Cardiac fibroblast (primary cell): ENCODE results near the gene FXYD3.
"Not testable (repeated sequence)": the region's sequence is repeated elsewhere in the genome, so short reads cannot be mapped to it uniquely, and the experiment has no call there.

Experiments
- DNase-seq, 2 donors: peaks; one replicate each; pipeline versions ENCODE4 v3.0.0 to v3.0.0-alpha.2; 2010; ENCODE audit warnings: low read depth in 2 of 2
- H3K4me3 ChIP-seq, 2 donors: replicated peaks in 1 of 2; 1 replicate in 1 of 2; 2 replicates in 1 of 2; pipeline ENCODE4 v1.5.1; 2011; ENCODE audit warnings: low read depth in 2 of 2, low read length in 2 of 2, mild to moderate bottlenecking in 2 of 2, moderate library complexity in 1 of 2
- TF ChIP-seq, protein P1 (sequence below): IDR thresholded peaks from one replicate; pipeline ENCODE4 v1.5.1; 2011; ENCODE audit warnings: low read depth, mild to moderate bottlenecking, low read length, inconsistent platforms

Gene FXYD3

DNA sequence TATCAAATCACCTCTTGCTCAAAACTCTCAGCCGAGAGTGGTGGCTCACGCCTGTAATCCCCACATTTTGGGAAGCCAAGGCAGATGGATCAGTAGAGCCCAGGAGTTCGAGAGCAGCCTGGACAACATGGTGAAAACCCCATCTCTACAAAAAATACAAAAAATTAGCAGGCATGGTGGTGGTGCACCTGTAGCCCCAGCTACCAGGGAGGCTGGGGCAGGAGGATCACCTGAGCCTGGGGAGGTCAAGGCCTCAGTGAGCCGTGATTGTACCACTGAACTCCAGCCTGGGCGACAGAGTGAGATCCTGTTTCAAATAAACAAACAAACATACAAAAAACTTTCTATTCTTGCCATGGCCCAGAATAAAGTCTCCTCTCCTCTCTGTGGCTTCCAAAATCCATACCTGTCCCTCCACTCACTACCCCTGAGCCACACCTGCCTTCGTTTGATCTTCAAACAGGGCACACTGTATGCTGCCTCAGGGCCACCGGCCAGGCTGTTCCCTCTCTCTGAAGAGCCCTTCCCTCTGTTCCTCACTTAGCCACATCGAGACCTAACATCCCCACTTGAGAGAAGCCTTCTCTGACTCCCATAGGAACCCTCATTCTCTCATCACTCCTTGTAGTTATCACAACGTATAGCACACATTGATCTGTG lies 12.9 kb downstream of the FXYD3 start:
- H3K4me3 ChIP-seq = no peak overlapping the region
- DNase-seq = no peak
- TF ChIP-seq, protein P1, sequence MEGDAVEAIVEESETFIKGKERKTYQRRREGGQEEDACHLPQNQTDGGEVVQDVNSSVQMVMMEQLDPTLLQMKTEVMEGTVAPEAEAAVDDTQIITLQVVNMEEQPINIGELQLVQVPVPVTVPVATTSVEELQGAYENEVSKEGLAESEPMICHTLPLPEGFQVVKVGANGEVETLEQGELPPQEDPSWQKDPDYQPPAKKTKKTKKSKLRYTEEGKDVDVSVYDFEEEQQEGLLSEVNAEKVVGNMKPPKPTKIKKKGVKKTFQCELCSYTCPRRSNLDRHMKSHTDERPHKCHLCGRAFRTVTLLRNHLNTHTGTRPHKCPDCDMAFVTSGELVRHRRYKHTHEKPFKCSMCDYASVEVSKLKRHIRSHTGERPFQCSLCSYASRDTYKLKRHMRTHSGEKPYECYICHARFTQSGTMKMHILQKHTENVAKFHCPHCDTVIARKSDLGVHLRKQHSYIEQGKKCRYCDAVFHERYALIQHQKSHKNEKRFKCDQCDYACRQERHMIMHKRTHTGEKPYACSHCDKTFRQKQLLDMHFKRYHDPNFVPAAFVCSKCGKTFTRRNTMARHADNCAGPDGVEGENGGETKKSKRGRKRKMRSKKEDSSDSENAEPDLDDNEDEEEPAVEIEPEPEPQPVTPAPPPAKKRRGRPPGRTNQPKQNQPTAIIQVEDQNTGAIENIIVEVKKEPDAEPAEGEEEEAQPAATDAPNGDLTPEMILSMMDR = no peak

DNA sequence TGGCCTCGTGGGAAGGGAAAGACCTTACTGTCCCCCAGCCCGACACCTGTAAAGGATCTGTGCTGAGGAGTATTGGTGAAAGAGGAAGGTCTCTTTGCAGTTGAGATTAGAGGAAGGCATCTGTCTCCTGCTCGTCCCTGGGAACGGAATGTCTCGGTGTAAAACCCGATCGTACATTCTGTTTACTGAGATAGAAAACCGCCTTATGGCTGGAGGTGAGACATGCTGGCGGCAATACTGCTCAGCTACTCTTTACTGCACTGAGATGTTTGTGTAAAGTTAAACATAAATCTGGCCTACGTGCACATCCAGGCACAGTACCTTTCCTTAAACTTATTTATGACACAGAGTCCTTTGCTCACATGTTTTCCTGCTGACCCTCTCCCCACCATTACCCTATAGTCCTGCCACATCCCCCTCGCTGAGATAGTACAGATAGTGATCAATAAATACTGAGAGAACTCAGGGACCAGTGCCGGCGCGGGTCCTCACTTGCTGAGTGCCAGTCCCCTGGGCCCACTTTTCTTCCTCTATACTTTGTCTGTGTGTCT lies 14.2 kb downstream of the FXYD3 start:
- not testable (repeated sequence) for H3K4me3 ChIP-seq, DNase-seq

DNA sequence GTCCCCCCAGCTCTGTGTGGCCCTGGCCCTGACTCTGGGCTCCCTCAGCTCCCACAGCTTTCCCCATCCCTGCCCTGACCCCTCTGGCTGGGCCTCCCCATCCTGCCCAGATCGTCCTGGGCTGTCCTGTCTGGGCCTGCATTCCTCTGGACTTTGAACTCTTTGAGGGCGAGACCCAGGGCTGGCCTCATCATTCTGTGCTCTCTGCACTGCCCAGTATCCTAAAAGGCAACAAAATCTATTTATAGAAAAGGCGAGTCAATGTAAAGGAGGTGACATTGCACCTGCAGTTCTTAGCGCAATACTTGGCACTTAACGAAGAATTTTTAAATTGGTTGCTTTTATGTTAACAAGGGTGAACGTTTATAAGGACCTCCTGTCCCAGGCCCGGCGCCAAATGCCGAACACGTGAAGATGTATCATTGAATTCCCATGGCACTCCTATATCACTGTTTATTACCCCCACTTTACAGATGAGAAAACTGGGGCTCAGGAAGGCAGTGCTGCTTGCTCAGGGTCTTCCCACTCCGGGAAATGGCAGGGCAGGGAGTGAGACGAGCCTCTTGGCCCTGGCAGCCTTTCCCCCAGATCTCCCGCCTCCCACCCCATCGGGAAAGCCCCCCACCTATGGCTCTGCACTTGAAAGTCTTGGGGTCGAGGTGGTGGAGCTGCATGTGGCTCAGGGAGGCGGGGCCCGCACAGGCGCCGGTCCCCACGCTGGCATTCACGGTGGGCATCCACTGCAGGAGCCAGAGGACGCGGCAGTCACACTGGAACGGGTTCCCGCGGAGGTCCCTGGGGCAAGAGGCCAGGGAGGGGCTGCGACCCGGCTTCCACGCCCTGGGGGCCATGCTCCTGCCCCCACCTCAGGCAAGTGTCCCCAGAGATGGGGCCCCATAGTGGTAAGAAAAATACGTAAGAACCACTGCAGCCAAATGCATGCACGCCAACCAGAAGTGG lies 15.4 kb downstream of the FXYD3 start:
- H3K4me3 ChIP-seq = no peak overlapping the region
- TF ChIP-seq, protein P1 = no peak
- no peak for DNase-seq

DNA sequence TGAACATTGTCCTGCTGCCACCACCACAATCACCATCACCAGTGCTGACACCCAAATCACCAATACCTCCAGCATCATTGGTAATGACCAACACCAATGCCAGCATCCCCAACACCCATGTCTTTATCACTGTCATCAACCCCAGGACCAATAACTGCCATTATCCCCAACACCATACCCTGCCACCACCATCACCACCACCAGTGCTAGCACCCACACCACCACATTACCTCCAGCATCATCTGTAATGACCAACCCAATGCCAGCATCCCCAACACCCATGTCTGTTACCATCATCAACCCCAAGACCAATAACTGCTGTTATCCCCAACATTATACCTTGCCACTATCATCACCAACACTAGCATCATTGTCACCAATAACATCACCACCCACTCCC lies 16.6 kb downstream of the FXYD3 start:
- DNase-seq = no peak
- H3K4me3 ChIP-seq = no peak overlapping the region
- TF ChIP-seq, protein P1 = no peak

DNA sequence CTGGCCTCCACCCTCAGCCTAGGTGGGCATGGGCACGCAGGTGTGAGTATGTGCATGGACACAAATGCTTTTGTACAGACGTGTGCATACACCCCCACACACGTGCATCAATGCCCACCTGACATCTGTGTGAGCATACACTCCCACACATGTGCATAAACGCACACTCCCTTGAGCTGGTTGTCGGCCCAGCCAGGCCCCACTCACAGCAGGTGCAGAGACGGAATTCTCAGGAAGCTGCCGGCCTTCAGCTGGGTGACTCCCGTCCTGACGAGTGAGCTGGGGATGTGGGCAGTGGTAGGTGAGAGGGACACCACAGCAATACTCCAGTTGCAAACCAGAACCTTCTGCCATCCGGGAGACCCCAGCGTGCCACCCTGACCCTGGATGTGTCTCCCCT lies 18.2 kb downstream of the FXYD3 start:
- DNase-seq = no peak
- TF ChIP-seq, protein P1 = no peak
- no peak overlapping the region for H3K4me3 ChIP-seq

DNA sequence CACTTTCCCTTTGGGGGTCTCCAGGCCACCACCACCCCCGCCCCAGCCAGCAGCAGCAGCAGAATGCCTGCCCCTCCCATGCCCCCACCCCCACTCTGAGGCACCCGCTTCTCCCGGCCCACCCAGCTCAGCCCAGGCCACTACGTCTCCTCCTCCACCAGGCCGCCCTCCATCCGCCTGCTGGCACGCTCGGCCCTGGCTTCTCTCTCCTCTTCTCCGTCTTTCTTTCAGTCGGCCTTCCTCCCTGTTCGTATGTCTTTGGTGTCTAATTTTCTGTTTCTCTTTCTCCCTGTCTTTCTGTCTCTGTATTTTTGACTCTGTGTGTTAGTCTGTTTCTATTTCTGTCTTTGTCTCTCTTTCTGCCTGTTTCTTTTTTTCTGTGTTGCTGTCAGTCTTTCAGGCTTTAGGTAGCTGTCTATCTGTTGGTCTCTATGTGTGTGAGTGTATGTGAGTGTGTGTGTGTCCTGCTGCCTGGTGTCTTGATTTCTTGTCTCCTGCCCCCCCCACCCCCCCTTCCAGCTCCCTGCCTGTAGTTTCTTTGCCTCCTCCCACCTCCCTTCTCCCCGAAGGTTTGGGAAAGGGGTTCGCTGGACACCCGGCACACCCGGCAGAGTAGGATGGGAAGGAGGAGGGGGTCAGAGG lies 19.1 kb downstream of the FXYD3 start, which contains the start of gene LGI4:
Gene LGI4 (minus strand): TSS at position 459 of the 642 bp plus-strand sequence. CDS start 379 bp downstream, at position 80.
- no peak within 1 kb of the TSS for H3K4me3 ChIP-seq
- TF ChIP-seq, protein P1 = no peak
- no peak for DNase-seq
